A549 (cell line): ENCODE measurements around the gene RBMS3. TPM values are rescaled to one million over a fixed set of nuclear protein-coding genes. Genes with fewer than 3 reads are reported as not detected.

Experiments used
- ATAC-seq, 2 experiments: fragments of 200-7000 bp in 1 of 2; fragments of >200 bp in 1 of 2; cut with Nextera tagmentation in 1 of 2; cut with Tn5 transposase in 1 of 2; 3 replicates each; pipeline versions ENCODE4 v1.8.0 to v1.9.1; 2018 to 2020; ENCODE audit warnings: mild to moderate bottlenecking in 1 of 2, moderate library complexity in 1 of 2
- CTCF ChIA-PET: fragments of 300-600 bp; sonication (Branson Sonifier 250); formaldehyde crosslinking; extraction: SDS; loops from one replicate; lab custom pipeline; 2021; ENCODE audit warnings: antibody characterized with exemption, inconsistent platforms; lab: Yijun Ruan, JAX
- POLR2A ChIA-PET: fragments of 350-600 bp; formaldehyde crosslinking; extraction: SDS; loops from one replicate; lab custom pipeline; 2021; ENCODE audit warnings: antibody characterized with exemption, inconsistent platforms; lab: Yijun Ruan, JAX
- DNase-seq, 2 experiments: peaks; one replicate each; pipeline versions ENCODE4 v3.0.0 to v3.0.0-alpha.2; 2011 to 2016; ENCODE audit warnings: low read depth in 1 of 2, low spot score in 1 of 2
- FAIRE-seq: peaks from 2 replicates; lab custom pipeline; 2011; peaks lifted over from hg19 to GRCh38; lab: Jason Lieb, UNC
- H3K27ac ChIP-seq, 2 experiments: fragments of >200 bp; sonication (Bioruptor Twin); formaldehyde crosslinking; 3 replicates each; pipeline ENCODE4 v1.5.1; 2016 to 2017
- H3K4me1 ChIP-seq: fragments of >200 bp; sonication (Bioruptor Twin); formaldehyde crosslinking; 3 replicates; pipeline ENCODE4 v1.6.1; 2016
- H3K4me2 ChIP-seq: fragments of >200 bp; sonication (Bioruptor Twin); formaldehyde crosslinking; 3 replicates; pipeline ENCODE4 v1.6.1; 2016
- H3K4me3 ChIP-seq: fragments of >200 bp; sonication (Bioruptor Twin); formaldehyde crosslinking; 3 replicates; pipeline ENCODE4 v1.5.1; 2016
- H3K9me3 ChIP-seq: fragments of >200 bp; sonication (Bioruptor Twin); formaldehyde crosslinking; 3 replicates; pipeline ENCODE4 v1.6.1; 2016
- CBX8 ChIP-seq: fragments of 200-600 bp; sonication (generic); IDR thresholded peaks from 2 replicates; pipeline ENCODE4 v1.6.1; 2016
- CEBPB ChIP-seq, 2 experiments: fragments of >200 bp in 1 of 2; sonication (Bioruptor Twin) in 1 of 2; formaldehyde crosslinking in 1 of 2; IDR thresholded peaks; 2 replicates each; pipeline ENCODE4 v1.6.1; 2012 to 2016
- EHMT2 ChIP-seq: fragments of 200-600 bp; sonication (generic); IDR thresholded peaks from 2 replicates; pipeline ENCODE4 v1.6.1; 2016; ENCODE audit warnings: antibody characterized with exemption, low read depth, mild to moderate bottlenecking, moderate library complexity
- EP300 ChIP-seq, 2 experiments: fragments of >200 bp; sonication (Bioruptor Twin); formaldehyde crosslinking; IDR thresholded peaks; 2 replicates in 1 of 2; 3 replicates in 1 of 2; pipeline ENCODE4 v1.6.1; 2016 to 2017
- ESRRA ChIP-seq: fragments of 150-350 bp; IDR thresholded peaks from 2 replicates; pipeline ENCODE4 v1.6.1; 2014; ENCODE audit warnings: mild to moderate bottlenecking, low read length, borderline replicate concordance
- FOSL2 ChIP-seq, 2 experiments: fragments of 450-650 bp in 1 of 2; fragments of >200 bp in 1 of 2; sonication (Bioruptor Twin) in 1 of 2; formaldehyde crosslinking; IDR thresholded peaks; 2 replicates each; pipeline versions ENCODE4 v1.5.0 to v1.6.1; 2016 to 2020; ENCODE audit warnings: mild to moderate bottlenecking in 1 of 2, moderate library complexity in 1 of 2
- FOXS1 ChIP-seq: fragments of 250-450 bp; sonication (Bioruptor Pico); IDR thresholded peaks from 2 replicates; pipeline ENCODE4 v1.5.0; 2020; ENCODE audit warnings: mild to moderate bottlenecking, moderate library complexity
- GATA3 ChIP-seq: IDR thresholded peaks from 2 replicates; pipeline ENCODE4 v1.6.1; 2012; ENCODE audit warnings: borderline replicate concordance
- HEYL ChIP-seq: fragments of 250-450 bp; sonication (Bioruptor Pico); IDR thresholded peaks from 2 replicates; pipeline ENCODE4 v1.8.0; 2021; ENCODE audit warnings: mild to moderate bottlenecking, moderate library complexity
- JUN ChIP-seq, 2 experiments: fragments of >200 bp; sonication (Bioruptor Twin); formaldehyde crosslinking; IDR thresholded peaks; 2 replicates in 1 of 2; 3 replicates in 1 of 2; pipeline ENCODE4 v1.6.1; 2016 to 2017
- JUNB ChIP-seq: fragments of >200 bp; sonication (Bioruptor Twin); formaldehyde crosslinking; IDR thresholded peaks from 2 replicates; pipeline ENCODE4 v1.6.1; 2016
- KDM5A ChIP-seq: fragments of 200-600 bp; sonication (generic); IDR thresholded peaks from 2 replicates; pipeline ENCODE4 v1.6.1; 2016; ENCODE audit warnings: antibody characterized with exemption, mild to moderate bottlenecking
- MAZ ChIP-seq: fragments of 150-350 bp; IDR thresholded peaks from 2 replicates; pipeline ENCODE4 v1.6.1; 2014; ENCODE audit warnings: antibody characterized with exemption, low read depth, low read length, borderline replicate concordance
- NR3C1 ChIP-seq: fragments of >200 bp; sonication (Bioruptor Twin); formaldehyde crosslinking; IDR thresholded peaks from 3 replicates; pipeline ENCODE4 v1.6.1; 2017
- PHF8 ChIP-seq: fragments of 200-600 bp; sonication (generic); IDR thresholded peaks from 2 replicates; pipeline ENCODE4 v1.6.1; 2016; ENCODE audit warnings: low read depth, mild to moderate bottlenecking, antibody characterized with exemption, moderate library complexity, borderline replicate concordance
- RAD21 ChIP-seq, 2 experiments: fragments of >200 bp in 1 of 2; sonication (Bioruptor Twin) in 1 of 2; formaldehyde crosslinking in 1 of 2; IDR thresholded peaks in 1 of 2; conservative IDR thresholded peaks in 1 of 2; 2 replicates in 1 of 2; 3 replicates in 1 of 2; pipeline ENCODE4 v1.6.1; 2012 to 2018; ENCODE audit warnings: inconsistent platforms in 1 of 2
- RARB ChIP-seq: fragments of 250-450 bp; sonication (Bioruptor Pico); IDR thresholded peaks from 2 replicates; pipeline ENCODE4 v1.8.0; 2021; ENCODE audit warnings: mild to moderate bottlenecking, moderate library complexity
- RFX5 ChIP-seq: fragments of 450-650 bp; IDR thresholded peaks from 2 replicates; pipeline ENCODE4 v1.7.1; 2014; ENCODE audit warnings: antibody characterized with exemption, mild to moderate bottlenecking, moderate library complexity
- SMC3 ChIP-seq: fragments of >200 bp; sonication (Bioruptor Twin); formaldehyde crosslinking; IDR thresholded peaks from 3 replicates; pipeline ENCODE4 v1.6.1; 2018; ENCODE audit warnings: inconsistent platforms
- ZC3H11A ChIP-seq: fragments of 450-650 bp; IDR thresholded peaks from 2 replicates; pipeline ENCODE4 v1.6.1; 2014; ENCODE audit warnings: antibody characterized with exemption, mild to moderate bottlenecking
- ZFP36 ChIP-seq: fragments of 450-650 bp; IDR thresholded peaks from 2 replicates; pipeline ENCODE4 v1.6.1; 2014; ENCODE audit warnings: borderline replicate concordance; ENCODE audit not compliant: partially characterized antibody
- WGBS: methylation state at CpG from one replicate; pipeline ENCODE4 v1.1.6; 2017; ENCODE audit errors: missing lambda C conversion rate; 5-methylcytosine and 5-hydroxymethylcytosine counted together
- polyA plus RNA-seq, 4 experiments: library from polyadenylated mRNA; depleted of rRNA in 3 of 4; stranded (reverse); fragments of >200 nt; fragmentation: RNase III in 1 of 4; extraction: RNeasy Plus Mini Kit Qiagen cat#74134 plus additional on column Dnase treatment in 1 of 4; gene quantifications; 2 replicates in 3 of 4; 3 replicates in 1 of 4; pipeline ENCODE4 v1.2.3, GENCODE V29; 2011 to 2017
- TF ChIP-seq, protein P1 (sequence below): fragments of 450-650 bp; IDR thresholded peaks from 2 replicates; pipeline ENCODE4 v1.6.1; 2014; ENCODE audit warnings: antibody characterized with exemption
- TF ChIP-seq, protein P2 (sequence below): fragments of 200-600 bp; sonication (generic); IDR thresholded peaks from 2 replicates; pipeline ENCODE4 v1.6.1; 2016; ENCODE audit warnings: antibody characterized with exemption, mild to moderate bottlenecking, moderate library complexity
- TF ChIP-seq, protein P3 (sequence below): fragments of >200 bp; sonication (Bioruptor Twin); formaldehyde crosslinking; IDR thresholded peaks from 3 replicates; pipeline ENCODE4 v1.5.1; 2016
- TF ChIP-seq, protein P4 (sequence below): IDR thresholded peaks from 2 replicates; pipeline ENCODE4 v1.6.1; 2012
- TF ChIP-seq, protein P5 (sequence below): fragments of >200 bp; sonication (Bioruptor Twin); formaldehyde crosslinking; IDR thresholded peaks from 2 replicates; pipeline ENCODE4 v1.6.1; 2016
- TF ChIP-seq, protein P6 (sequence below): fragments of 150-350 bp; IDR thresholded peaks from 2 replicates; pipeline ENCODE4 v1.6.1; 2014; ENCODE audit warnings: low read depth, mild to moderate bottlenecking, low read length
- TF ChIP-seq, protein P7 (sequence below): fragments of >200 bp; sonication (Bioruptor Twin); formaldehyde crosslinking; IDR thresholded peaks from 3 replicates; pipeline ENCODE4 v1.6.1; 2016

RBMS3 gene
- polyA plus RNA-seq, 2 of the 4 experiments (the other 2 are of a cell fraction), result 0.92 to 4.1 TPM

DNA sequence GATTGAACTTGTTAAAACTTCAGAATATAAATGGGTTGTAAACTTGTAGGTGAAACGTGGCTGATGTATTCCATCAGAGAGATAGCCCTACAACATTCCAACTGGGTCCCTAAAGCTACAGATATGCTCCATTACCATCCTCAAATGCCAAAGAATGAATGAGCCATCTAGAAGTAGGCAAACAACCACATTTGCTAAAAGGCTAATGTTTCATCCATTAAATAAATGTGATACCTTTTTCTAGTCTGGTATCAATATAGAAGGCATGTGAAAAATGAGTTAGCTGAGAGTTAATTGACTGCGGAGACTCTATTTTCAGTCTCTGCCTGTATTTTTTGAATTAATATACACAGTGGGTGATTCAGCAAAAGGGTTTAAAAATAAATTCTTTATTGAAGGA, 203.8 kb downstream of the RBMS3 start:
- ChIA-PET POLR2A (no interaction called here), CTCF (no interaction called here)
- Histone ChIP-seq H3K9me3 (no peaks in the 10 kb centered on the region), H3K27ac (peak overlapping the region in 1 of 2 experiments; percentile 76; a peak in 1 of 6 replicates), H3K4me2 (no peak overlapping the region), H3K4me1 (peaks cover 23% of the 10 kb centered on the region), H3K4me3 (no peak overlapping the region)
- WGBS, result 67% methylated on average over 2 of the region's 2 CpGs
- TF ChIP-seq ESRRA, result no peak
- no peak for TF ChIP-seq FOSL2 (IDR thresholded peaks at IDR 0.05)
- no peak for TF ChIP-seq FOSL2 (CRISPR knock-in tag; IDR thresholded peaks at IDR 0.05)
- TF ChIP-seq, protein P1, sequence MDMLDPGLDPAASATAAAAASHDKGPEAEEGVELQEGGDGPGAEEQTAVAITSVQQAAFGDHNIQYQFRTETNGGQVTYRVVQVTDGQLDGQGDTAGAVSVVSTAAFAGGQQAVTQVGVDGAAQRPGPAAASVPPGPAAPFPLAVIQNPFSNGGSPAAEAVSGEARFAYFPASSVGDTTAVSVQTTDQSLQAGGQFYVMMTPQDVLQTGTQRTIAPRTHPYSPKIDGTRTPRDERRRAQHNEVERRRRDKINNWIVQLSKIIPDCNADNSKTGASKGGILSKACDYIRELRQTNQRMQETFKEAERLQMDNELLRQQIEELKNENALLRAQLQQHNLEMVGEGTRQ, result no peak
- TF ChIP-seq HEYL (CRISPR knock-in tag), result no peak
- TF ChIP-seq MAZ, result no peak
- TF ChIP-seq, protein P2, sequence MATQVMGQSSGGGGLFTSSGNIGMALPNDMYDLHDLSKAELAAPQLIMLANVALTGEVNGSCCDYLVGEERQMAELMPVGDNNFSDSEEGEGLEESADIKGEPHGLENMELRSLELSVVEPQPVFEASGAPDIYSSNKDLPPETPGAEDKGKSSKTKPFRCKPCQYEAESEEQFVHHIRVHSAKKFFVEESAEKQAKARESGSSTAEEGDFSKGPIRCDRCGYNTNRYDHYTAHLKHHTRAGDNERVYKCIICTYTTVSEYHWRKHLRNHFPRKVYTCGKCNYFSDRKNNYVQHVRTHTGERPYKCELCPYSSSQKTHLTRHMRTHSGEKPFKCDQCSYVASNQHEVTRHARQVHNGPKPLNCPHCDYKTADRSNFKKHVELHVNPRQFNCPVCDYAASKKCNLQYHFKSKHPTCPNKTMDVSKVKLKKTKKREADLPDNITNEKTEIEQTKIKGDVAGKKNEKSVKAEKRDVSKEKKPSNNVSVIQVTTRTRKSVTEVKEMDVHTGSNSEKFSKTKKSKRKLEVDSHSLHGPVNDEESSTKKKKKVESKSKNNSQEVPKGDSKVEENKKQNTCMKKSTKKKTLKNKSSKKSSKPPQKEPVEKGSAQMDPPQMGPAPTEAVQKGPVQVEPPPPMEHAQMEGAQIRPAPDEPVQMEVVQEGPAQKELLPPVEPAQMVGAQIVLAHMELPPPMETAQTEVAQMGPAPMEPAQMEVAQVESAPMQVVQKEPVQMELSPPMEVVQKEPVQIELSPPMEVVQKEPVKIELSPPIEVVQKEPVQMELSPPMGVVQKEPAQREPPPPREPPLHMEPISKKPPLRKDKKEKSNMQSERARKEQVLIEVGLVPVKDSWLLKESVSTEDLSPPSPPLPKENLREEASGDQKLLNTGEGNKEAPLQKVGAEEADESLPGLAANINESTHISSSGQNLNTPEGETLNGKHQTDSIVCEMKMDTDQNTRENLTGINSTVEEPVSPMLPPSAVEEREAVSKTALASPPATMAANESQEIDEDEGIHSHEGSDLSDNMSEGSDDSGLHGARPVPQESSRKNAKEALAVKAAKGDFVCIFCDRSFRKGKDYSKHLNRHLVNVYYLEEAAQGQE, result no peak
- no peak for TF ChIP-seq EHMT2
- FAIRE-seq, result no peak
- ATAC-seq, result no peak
- no peak for DNase-seq

DNA sequence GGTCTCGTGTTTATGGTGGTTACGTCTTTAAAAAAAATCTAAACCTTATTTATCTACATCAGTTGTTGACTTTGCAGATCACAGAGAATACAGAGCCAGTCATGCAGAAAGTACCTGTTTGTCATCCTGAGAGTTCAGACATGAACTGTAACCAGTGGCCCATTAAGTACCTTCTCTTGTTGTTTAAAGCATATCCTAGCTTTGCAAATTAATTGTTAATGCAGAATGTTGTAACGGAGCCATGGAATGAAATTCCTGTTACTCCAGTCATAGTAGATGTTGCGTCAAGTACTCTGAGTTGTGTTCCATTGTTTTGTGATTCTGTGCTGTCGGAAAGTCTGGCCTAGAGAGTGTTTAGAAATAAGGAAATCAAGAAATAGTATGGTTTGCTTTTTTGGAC, 205.2 kb downstream of the RBMS3 start:
- Histone ChIP-seq H3K4me1 (peaks cover 23% of the 10 kb centered on the region), H3K4me2 (peak overlapping the region; percentile 80), H3K9me3 (no peaks in the 10 kb centered on the region), H3K4me3 (no peak overlapping the region), H3K27ac (peak overlapping the region; percentile 71 to 76)
- 5% methylated on average over 5 of the region's 5 CpGs for WGBS
- DNase-seq (peak; percentile 13 to 87), ATAC-seq (peak; percentile 87 to 93), FAIRE-seq (peak; percentile 88)
- POLR2A ChIA-PET, result no interaction called here
- CTCF ChIA-PET, result no interaction called here
- TF ChIP-seq NR3C1, result no peak
- no peak for TF ChIP-seq KDM5A
- peak; percentile 59 to 76; a peak in 3 of 5 replicates for TF ChIP-seq EP300 (IDR thresholded peaks at IDR 0.05)
- TF ChIP-seq CBX8, result no peak
- no peak for TF ChIP-seq ZFP36
- no peak for TF ChIP-seq RFX5
- peak; percentile 80 to 94; a peak in 3 of 4 replicates for TF ChIP-seq CEBPB (IDR thresholded peaks at IDR 0.05)
- peak; percentile 90 for TF ChIP-seq GATA3
- TF ChIP-seq, protein P3, sequence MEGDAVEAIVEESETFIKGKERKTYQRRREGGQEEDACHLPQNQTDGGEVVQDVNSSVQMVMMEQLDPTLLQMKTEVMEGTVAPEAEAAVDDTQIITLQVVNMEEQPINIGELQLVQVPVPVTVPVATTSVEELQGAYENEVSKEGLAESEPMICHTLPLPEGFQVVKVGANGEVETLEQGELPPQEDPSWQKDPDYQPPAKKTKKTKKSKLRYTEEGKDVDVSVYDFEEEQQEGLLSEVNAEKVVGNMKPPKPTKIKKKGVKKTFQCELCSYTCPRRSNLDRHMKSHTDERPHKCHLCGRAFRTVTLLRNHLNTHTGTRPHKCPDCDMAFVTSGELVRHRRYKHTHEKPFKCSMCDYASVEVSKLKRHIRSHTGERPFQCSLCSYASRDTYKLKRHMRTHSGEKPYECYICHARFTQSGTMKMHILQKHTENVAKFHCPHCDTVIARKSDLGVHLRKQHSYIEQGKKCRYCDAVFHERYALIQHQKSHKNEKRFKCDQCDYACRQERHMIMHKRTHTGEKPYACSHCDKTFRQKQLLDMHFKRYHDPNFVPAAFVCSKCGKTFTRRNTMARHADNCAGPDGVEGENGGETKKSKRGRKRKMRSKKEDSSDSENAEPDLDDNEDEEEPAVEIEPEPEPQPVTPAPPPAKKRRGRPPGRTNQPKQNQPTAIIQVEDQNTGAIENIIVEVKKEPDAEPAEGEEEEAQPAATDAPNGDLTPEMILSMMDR, result no peak
- peak in 1 of 2 experiments; percentile 47; a peak in 2 of 5 replicates for TF ChIP-seq JUN (IDR thresholded peaks at IDR 0.05)
- TF ChIP-seq, protein P4, sequence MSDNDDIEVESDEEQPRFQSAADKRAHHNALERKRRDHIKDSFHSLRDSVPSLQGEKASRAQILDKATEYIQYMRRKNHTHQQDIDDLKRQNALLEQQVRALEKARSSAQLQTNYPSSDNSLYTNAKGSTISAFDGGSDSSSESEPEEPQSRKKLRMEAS, result peak; percentile 53
- peak; percentile 49 for TF ChIP-seq SMC3
- no peak for TF ChIP-seq RARB (CRISPR knock-in tag)
- TF ChIP-seq PHF8, result no peak
- TF ChIP-seq FOSL2 (IDR thresholded peaks at IDR 0.05), result peak; percentile 59; the same call in 1 of the 2 replicates
- peak; percentile 91 for TF ChIP-seq FOSL2 (CRISPR knock-in tag; IDR thresholded peaks at IDR 0.05)
- TF ChIP-seq, protein P5, sequence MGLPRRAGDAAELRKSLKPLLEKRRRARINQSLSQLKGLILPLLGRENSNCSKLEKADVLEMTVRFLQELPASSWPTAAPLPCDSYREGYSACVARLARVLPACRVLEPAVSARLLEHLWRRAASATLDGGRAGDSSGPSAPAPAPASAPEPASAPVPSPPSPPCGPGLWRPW, result no peak; the same call in 1 of the 2 replicates
- TF ChIP-seq ZC3H11A, result no peak
- peak; percentile 81 for TF ChIP-seq JUNB
- TF ChIP-seq, protein P6, sequence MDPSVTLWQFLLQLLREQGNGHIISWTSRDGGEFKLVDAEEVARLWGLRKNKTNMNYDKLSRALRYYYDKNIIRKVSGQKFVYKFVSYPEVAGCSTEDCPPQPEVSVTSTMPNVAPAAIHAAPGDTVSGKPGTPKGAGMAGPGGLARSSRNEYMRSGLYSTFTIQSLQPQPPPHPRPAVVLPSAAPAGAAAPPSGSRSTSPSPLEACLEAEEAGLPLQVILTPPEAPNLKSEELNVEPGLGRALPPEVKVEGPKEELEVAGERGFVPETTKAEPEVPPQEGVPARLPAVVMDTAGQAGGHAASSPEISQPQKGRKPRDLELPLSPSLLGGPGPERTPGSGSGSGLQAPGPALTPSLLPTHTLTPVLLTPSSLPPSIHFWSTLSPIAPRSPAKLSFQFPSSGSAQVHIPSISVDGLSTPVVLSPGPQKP, result no peak
- TF ChIP-seq, protein P7, sequence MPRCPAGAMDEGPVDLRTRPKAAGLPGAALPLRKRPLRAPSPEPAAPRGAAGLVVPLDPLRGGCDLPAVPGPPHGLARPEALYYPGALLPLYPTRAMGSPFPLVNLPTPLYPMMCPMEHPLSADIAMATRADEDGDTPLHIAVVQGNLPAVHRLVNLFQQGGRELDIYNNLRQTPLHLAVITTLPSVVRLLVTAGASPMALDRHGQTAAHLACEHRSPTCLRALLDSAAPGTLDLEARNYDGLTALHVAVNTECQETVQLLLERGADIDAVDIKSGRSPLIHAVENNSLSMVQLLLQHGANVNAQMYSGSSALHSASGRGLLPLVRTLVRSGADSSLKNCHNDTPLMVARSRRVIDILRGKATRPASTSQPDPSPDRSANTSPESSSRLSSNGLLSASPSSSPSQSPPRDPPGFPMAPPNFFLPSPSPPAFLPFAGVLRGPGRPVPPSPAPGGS, result peak; percentile 70; the same call in 1 of the 3 replicates
- peak; percentile 25 to 53; a peak in 3 of 5 replicates for TF ChIP-seq RAD21 (conservative IDR thresholded peaks at IDR 0.05 in 1 of 2, IDR thresholded peaks at IDR 0.05 in 1 of 2)
- no peak; the same call in 1 of the 2 replicates for TF ChIP-seq FOXS1 (CRISPR knock-in tag)
